Activated CD8-positive, alpha-beta memory T cell treated with anti-CD3 and anti-CD28 coated beads for 24 hours (primary cell): Measurements from ENCODE around the gene TSPAN33.
"Not testable (repeated sequence)": the region's sequence is repeated elsewhere in the genome, so short reads cannot be mapped to it uniquely, and the experiment has no call there.

Experiments used
- DNase-seq: peaks from one replicate; pipeline ENCODE4 v3.0.0-alpha.2; 2020

Gene TSPAN33

GRCh38 chr7:129170441-129171021 lies 26.0 kb downstream of the TSPAN33 start:
- DNase-seq: no peak

DNA sequence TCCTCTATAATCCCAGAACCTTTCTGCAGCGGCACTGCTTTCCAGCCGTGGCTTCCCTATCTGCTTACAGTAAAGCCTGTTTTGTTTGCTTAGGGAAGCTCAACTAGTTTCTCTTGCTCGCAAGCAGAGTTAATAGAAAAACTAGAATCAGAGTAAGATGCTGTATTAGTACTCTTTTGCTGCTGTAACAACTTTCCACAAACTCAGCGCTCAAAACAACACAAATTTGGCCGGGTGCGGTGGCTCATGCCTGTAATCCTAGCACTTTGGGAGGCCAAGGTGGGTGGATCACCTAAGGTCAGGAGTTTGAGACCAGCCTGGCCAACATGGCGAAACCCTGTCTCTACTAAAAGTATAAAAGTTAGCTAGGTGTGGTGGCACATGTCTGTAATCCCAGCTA lies 29.4 kb downstream of the TSPAN33 start:
- DNase-seq: not testable (repeated sequence)

- DNase-seq: no peak
These were observed 32.6 kb downstream of the TSPAN33 start for GRCh38 chr7:129176916-129177710.

GRCh38 chr7:129184981-129185670 lies 40.6 kb downstream of the TSPAN33 start:
- DNase-seq: no peak

GRCh38 chr7:129186749-129187260 lies 42.3 kb downstream of the TSPAN33 start:
- no peak for DNase-seq

- no peak for DNase-seq
These were observed 43.3 kb downstream of the TSPAN33 start for GRCh38 chr7:129187681-129188371.

GRCh38 chr7:129188372-129188891 lies 43.9 kb downstream of the TSPAN33 start, which contains the start of gene SMO:
SMO (plus strand) TSS chr7:129188633; CDS start chr7:129189152, 519 bp downstream.
- DNase-seq: peak; percentile 67

DNA sequence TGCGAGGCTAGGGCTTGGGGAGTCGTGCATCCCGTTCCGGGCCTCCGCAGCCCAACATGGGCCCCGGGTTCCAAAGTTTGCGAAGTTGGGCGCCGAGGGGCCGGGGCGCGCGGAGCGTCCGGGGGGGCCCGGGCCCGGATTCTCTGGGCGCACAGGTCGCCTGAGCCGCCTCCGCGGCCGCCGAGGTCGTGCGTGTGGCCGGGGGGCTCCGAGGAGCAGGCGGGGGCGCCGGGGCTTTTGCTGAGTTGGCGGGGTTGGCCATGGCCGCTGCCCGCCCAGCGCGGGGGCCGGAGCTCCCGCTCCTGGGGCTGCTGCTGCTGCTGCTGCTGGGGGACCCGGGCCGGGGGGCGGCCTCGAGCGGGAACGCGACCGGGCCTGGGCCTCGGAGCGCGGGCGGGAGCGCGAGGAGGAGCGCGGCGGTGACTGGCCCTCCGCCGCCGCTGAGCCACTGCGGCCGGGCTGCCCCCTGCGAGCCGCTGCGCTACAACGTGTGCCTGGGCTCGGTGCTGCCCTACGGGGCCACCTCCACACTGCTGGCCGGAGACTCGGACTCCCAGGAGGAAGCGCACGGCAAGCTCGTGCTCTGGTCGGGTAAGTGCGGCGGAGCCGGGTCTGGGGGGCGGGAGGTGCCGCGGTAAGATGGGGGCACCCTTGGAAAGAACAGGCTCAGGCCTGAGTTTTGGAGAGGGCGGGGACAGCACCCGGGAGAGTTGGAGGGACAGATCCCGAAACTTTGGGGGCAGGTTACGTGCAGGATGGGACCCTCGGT lies 44.6 kb downstream of the TSPAN33 start:
- DNase-seq: no peak

- no peak for DNase-seq
These were observed 45.3 kb downstream of the TSPAN33 start for GRCh38 chr7:129189661-129190310.

DNA sequence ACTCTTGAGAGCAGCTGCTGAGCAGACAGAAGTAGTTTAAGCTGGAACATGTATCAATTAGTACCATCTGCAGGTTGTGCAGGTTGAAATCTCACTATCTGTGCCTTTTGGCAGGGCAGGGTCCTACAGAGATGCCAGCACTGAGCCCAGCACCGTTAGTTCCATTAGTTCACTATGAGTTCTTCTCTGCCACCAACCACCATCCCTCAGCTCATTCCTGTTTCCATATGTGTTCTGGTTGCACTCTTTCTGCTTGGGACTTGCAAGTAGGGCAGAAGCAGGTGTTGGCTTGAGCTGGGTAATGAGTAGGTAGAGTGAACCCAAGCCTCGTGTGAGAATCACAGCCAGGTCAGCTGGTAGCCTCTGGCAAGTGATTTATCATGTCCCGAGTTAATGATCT lies 46.8 kb downstream of the TSPAN33 start:
- no peak for DNase-seq

GRCh38 chr7:129193892-129194291 lies 49.4 kb downstream of the TSPAN33 start:
- no peak for DNase-seq

- DNase-seq: no peak
These were observed 53.3 kb downstream of the TSPAN33 start for GRCh38 chr7:129197771-129198170.

- no peak for DNase-seq
These were observed 54.9 kb downstream of the TSPAN33 start for GRCh38 chr7:129199406-129199805.

GRCh38 chr7:129202058-129202777 lies 57.7 kb downstream of the TSPAN33 start:
- DNase-seq: no peak

GRCh38 chr7:129203050-129203741 lies 58.7 kb downstream of the TSPAN33 start:
- no peak for DNase-seq

DNA sequence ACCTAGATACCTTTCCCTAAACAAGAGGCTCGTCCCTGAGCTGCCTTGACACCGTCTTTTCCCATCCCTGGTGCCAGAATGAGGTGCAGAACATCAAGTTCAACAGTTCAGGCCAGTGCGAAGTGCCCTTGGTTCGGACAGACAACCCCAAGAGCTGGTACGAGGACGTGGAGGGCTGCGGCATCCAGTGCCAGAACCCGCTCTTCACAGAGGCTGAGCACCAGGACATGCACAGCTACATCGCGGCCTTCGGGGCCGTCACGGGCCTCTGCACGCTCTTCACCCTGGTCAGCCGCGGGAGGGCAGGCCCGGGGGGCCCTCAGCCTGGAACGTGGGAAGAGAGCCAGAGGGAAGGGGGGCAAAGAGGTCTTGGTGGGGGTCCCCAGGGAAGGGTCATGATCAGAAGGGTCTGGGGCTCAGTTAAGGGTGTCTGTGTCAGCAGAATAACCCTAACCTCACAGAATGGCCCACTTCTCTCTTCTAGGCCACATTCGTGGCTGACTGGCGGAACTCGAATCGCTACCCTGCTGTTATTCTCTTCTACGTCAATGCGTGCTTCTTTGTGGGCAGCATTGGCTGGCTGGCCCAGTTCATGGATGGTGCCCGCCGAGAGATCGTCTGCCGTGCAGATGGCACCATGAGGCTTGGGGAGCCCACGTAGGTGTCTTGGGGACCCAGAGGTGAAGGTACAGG lies 60.8 kb downstream of the TSPAN33 start:
- DNase-seq: no peak

DNA sequence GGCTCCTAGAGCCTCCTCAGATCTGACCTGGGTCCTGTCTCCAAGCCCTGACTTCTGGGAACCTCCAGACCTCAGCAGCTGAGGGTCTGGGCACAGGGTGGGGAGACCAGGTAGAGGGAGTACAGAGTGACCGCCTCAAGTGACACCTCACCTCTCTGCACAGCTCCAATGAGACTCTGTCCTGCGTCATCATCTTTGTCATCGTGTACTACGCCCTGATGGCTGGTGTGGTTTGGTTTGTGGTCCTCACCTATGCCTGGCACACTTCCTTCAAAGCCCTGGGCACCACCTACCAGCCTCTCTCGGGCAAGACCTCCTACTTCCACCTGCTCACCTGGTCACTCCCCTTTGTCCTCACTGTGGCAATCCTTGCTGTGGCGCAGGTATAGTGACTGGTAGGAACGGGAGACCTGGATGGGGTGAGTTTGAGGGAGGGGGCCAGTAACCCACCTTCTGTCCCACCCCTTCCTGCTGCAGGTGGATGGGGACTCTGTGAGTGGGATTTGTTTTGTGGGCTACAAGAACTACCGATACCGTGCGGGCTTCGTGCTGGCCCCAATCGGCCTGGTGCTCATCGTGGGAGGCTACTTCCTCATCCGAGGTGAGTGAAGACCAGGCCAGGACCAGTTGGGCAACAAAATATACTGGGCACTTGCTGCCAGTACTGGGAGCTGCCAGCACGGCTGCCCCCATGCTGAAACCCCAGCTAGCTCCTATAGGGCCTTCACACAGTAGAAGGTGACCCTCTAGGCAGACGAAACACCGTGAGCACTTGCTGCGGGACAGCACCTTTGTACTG lies 61.7 kb downstream of the TSPAN33 start:
- no peak for DNase-seq

- DNase-seq: no peak
These were observed 64.2 kb downstream of the TSPAN33 start for GRCh38 chr7:129208667-129209066.
